Measurements from ENCODE around the gene HSD17B3.

DNA sequence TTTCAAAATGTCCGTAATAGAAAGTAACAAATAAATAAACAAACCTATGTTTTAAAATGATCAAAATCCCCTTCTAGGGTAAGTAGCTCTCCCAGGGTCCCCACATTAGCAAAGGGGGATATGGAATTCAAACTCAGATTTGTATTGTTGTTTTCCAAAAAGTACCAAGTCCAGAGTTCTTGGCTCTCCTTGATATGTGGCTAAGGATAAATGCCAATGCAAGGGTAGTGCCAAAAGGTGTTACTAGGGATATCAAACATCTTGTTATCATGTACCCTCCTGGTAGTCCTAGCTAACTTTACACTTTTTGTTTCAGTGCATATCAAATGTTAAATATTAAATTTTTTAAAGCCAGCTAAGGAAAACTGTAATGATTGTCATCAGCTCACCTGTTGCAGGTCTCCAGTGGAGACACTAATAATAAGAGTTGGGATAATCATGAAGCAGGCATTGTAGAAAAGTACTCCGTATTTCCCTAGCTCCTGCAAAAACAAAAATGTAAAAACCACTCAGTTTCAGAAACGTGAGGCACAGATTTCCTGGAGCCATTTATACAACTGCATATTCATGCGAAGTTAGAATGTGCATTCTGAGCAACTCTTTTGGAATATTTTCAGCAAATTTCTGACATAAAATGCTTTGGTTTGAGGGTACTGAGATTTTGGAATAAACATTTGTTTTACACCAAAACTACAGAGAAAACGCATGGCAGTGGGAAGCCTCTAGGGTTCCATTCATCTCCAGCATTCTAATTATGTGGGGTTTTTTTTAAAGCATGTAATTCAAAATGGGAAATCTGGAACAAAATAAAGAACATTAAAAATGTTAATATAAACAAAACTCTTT lies 41.8 kb upstream of the HSD17B3 start:
- no peak for TF ChIP-seq POLR2A (IDR thresholded peaks at IDR 0.05)
- TF ChIP-seq, protein P1, sequence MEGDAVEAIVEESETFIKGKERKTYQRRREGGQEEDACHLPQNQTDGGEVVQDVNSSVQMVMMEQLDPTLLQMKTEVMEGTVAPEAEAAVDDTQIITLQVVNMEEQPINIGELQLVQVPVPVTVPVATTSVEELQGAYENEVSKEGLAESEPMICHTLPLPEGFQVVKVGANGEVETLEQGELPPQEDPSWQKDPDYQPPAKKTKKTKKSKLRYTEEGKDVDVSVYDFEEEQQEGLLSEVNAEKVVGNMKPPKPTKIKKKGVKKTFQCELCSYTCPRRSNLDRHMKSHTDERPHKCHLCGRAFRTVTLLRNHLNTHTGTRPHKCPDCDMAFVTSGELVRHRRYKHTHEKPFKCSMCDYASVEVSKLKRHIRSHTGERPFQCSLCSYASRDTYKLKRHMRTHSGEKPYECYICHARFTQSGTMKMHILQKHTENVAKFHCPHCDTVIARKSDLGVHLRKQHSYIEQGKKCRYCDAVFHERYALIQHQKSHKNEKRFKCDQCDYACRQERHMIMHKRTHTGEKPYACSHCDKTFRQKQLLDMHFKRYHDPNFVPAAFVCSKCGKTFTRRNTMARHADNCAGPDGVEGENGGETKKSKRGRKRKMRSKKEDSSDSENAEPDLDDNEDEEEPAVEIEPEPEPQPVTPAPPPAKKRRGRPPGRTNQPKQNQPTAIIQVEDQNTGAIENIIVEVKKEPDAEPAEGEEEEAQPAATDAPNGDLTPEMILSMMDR (IDR thresholded peaks at IDR 0.05) = no peak

Data from uterus (tissue), 2 donors.